Sigmoid colon (tissue), 4 donors: ENCODE data around the gene PDE1C.

ENCODE experiments used
- CTCF ChIP-seq, 4 experiments: fragments of 450-650 bp in 3 of 4; fragments of 200-600 bp in 1 of 4; IDR thresholded peaks; one replicate each; pipeline ENCODE4 v1.5.1; 2016 to 2019; ENCODE audit warnings: antibody characterized with exemption in 4 of 4, mild to moderate bottlenecking in 3 of 4, moderate library complexity in 2 of 4
- POLR2A ChIP-seq, 2 donors: fragments of 450-650 bp; IDR thresholded peaks; one replicate each; pipeline ENCODE4 v1.6.1; 2016; ENCODE audit warnings: antibody characterized with exemption in 2 of 2, mild to moderate bottlenecking in 2 of 2, moderate library complexity in 2 of 2
- POLR2AphosphoS5 ChIP-seq, 4 donors: sonication (generic); formaldehyde crosslinking; IDR thresholded peaks; one replicate each; pipeline ENCODE4 v1.6.1; 2017; ENCODE audit warnings: antibody characterized with exemption in 4 of 4

- no peak for TF ChIP-seq CTCF (IDR thresholded peaks at IDR 0.05)
- no peak for TF ChIP-seq POLR2AphosphoS5 (IDR thresholded peaks at IDR 0.05)
- TF ChIP-seq POLR2A (IDR thresholded peaks at IDR 0.05): no peak
These were observed 115.7 kb downstream of the PDE1C start for GRCh38 chr7:31954500-31954899.
